Kidney epithelial cell (primary cell): ENCODE results near the gene SCAF1. TPM values are rescaled to one million over a fixed set of nuclear protein-coding genes. Genes with fewer than 3 reads are reported as not detected.

Experiments used
- DNase-seq: peaks from one replicate; pipeline ENCODE4 v3.0.0-alpha.2; 2010; ENCODE audit warnings: low read depth
- H3K27me3 ChIP-seq: 2 replicates; pipeline ENCODE4 v1.6.0; 2011; ENCODE audit warnings: low read length; ENCODE audit not compliant: control insufficient read depth, insufficient read depth
- H3K36me3 ChIP-seq: 2 replicates; pipeline ENCODE4 v1.5.1; 2011; ENCODE audit warnings: low read length; ENCODE audit not compliant: control insufficient read depth, insufficient read depth
- H3K4me3 ChIP-seq: 2 replicates; pipeline ENCODE4 v1.5.1; 2011; ENCODE audit warnings: low read depth, mild to moderate bottlenecking, control low read depth, low read length
- total RNA-seq: library from RNA; depleted of rRNA; stranded (reverse); fragments of >200 nt; gene quantifications from 2 replicates; pipeline ENCODE4 v1.2.3, GENCODE V29; 2015
- TF ChIP-seq, protein P1 (sequence below): IDR thresholded peaks from 2 replicates; pipeline ENCODE4 v1.5.1; 2011; ENCODE audit warnings: mild to moderate bottlenecking, moderate library complexity, low read length, control low read depth, inconsistent platforms; ENCODE audit not compliant: insufficient read depth, poor library complexity, severe bottlenecking

SCAF1 gene
- total RNA-seq, 1 donor from 2014 or later, result 38.9 TPM

DNA sequence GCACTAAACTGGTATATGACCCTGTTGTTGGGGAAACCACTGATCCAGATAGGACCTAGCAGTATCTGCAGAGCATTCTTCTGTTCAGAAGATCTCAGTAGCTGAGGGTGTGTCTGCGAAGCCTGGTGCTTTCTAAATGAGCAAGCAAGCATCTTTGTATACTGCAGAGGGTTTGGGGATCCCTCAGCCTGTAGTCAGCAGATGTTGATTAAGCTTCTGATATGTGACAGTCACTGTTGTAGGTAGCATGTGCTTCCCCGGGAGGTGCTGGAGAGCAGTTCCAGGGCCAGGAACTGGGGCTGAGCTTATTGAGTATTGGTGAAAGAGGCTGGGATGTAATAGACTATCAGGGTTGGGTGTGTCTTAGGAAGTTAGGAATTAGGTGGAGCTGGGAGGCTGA is 1.5 kb downstream of the SCAF1 start:
- TF ChIP-seq, protein P1, sequence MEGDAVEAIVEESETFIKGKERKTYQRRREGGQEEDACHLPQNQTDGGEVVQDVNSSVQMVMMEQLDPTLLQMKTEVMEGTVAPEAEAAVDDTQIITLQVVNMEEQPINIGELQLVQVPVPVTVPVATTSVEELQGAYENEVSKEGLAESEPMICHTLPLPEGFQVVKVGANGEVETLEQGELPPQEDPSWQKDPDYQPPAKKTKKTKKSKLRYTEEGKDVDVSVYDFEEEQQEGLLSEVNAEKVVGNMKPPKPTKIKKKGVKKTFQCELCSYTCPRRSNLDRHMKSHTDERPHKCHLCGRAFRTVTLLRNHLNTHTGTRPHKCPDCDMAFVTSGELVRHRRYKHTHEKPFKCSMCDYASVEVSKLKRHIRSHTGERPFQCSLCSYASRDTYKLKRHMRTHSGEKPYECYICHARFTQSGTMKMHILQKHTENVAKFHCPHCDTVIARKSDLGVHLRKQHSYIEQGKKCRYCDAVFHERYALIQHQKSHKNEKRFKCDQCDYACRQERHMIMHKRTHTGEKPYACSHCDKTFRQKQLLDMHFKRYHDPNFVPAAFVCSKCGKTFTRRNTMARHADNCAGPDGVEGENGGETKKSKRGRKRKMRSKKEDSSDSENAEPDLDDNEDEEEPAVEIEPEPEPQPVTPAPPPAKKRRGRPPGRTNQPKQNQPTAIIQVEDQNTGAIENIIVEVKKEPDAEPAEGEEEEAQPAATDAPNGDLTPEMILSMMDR, result no peak
- Histone ChIP-seq H3K36me3 (peaks cover 1% of the 10 kb centered on the region), H3K4me3 (no peak overlapping the region), H3K27me3 (no peaks in the 10 kb centered on the region)
- DNase-seq, result no peak

DNA sequence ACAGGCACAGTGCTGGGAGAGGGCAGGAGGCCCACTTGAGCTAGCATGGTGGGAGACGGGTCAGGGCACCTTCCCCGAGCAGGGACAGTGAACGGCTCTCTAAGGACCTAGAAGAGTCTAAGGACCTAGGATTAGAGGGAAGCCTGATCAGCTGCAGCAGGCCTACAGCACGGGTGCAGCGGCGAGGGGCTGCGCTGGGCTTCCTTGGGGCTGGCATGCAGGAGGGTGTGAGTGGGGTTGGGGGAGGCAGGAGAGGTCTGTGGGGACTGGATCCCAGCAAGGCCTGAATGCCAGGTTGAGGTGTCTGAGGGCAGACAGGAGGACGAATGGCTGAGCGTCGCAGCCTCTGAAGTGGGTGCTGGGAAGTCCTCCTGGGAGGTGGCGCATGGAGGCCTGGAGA is 3.6 kb downstream of the SCAF1 start:
- Histone ChIP-seq H3K36me3 (peaks cover 1% of the 10 kb centered on the region), H3K4me3 (no peak overlapping the region), H3K27me3 (no peaks in the 10 kb centered on the region)
- TF ChIP-seq, protein P1, result no peak
- DNase-seq, result no peak

DNA sequence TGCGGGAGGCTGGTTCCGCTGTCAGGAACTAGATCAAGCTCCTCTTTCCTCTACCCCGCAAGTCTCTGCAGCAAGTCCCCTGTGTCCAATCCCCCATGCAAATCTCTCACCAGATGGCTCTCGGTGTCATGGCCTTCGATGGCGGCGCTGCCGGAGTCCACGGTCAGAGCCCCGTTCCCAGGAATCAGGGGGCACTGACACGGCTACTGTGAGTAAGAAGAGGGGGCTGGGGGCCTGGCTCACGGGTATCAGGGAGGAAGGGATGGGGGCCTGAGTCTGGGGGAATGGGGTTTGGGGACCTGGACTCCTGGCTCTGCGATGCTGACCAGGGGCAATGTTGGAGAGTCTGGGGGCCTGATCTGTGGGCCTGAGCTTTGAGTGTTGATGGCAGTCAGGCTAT is 4.0 kb downstream of the SCAF1 start:
- no peak for DNase-seq
- Histone ChIP-seq H3K27me3 (no peaks in the 10 kb centered on the region), H3K36me3 (peaks cover 1% of the 10 kb centered on the region), H3K4me3 (no peak overlapping the region)
- TF ChIP-seq, protein P1, result no peak

DNA sequence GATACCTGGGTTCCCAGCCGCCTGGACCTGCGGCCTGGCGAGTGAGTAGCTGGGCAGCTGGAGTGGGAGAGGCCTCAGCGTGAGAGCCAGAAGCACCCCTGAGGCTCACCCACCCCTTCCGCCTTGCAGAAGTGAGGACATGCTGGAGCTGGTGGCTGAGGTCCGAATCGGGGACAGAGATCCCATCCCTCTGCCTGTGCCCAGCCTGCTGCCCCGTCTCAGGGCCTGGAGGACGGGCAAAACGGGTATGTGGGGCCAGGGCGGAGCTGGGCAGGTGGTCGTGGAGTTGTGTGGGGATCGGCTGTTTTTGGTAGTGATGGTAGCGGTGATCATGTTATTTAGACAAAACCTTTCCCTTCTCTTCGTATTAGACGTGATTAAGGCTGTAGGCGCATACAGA is 4.6 kb downstream of the SCAF1 start:
- no peak for DNase-seq
- peaks cover 1% of the 10 kb centered on the region for H3K36me3 ChIP-seq
- H3K4me3 ChIP-seq, result no peak overlapping the region
- H3K27me3 ChIP-seq, result no peaks in the 10 kb centered on the region
- TF ChIP-seq, protein P1, result no peak

DNA sequence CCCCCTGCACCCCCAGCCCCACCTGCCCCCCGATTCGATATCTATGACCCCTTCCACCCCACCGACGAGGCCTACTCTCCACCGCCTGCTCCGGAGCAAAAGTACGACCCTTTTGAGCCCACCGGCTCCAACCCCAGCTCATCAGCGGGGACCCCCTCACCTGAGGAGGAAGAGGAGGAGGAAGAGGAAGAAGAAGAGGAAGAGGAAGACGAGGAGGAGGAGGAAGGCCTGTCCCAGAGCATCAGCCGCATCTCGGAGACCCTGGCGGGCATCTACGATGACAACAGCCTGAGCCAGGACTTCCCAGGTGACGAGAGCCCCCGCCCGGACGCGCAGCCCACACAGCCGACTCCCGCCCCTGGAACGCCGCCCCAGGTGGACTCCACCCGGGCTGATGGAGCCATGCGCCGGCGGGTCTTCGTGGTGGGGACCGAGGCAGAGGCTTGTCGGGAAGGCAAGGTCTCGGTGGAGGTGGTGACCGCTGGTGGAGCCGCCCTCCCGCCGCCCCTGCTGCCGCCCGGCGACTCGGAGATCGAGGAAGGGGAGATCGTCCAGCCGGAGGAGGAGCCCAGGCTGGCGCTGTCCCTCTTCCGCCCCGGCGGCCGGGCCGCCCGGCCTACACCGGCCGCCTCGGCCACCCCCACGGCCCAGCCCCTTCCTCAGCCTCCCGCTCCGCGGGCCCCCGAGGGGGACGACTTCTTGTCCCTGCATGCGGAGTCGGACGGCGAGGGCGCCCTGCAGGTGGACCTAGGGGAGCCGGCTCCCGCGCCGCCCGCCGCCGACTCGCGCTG is 9.2 kb downstream of the SCAF1 start:
- TF ChIP-seq, protein P1, result no peak
- peaks cover 1% of the 10 kb centered on the region for H3K36me3 ChIP-seq
- no peak overlapping the region for H3K4me3 ChIP-seq

More for the DNA sequence above, 9.2 kb downstream of the SCAF1 start:
- DNase-seq, result no peak
- H3K27me3 ChIP-seq, result no peaks in the 10 kb centered on the region
